H1 (cell line): ENCODE data around the gene GABRD. TPM values are rescaled to one million over a fixed set of nuclear protein-coding genes. Genes with fewer than 3 reads are reported as not detected.

Experiments used
- polyA plus RNA-seq, 7 experiments: library from polyadenylated mRNA; depleted of rRNA in 3 of 7; stranded (reverse) in 5 of 7; unstranded in 2 of 7; fragments of >200 nt in 5 of 7; fragments of 200-250 nt in 2 of 7; gene quantifications; 1 replicate in 5 of 7; 2 replicates in 1 of 7; 4 replicates in 1 of 7; pipeline versions ENCODE4 v1.2.1 to v1.2.3, GENCODE V29; 2011 to 2013; ENCODE audit warnings: missing spikeins in 2 of 7, mixed read lengths in 2 of 7
- total RNA-seq: library from RNA; stranded (reverse); fragmentation: NEBNext Ultra II Directional; extraction: Animal tissue kit (Norgen Biotek cat#: 25700); gene quantifications from 2 replicates; pipeline ENCODE4 v1.2.1, GENCODE V29; 2021
- TF ChIP-seq, protein P1 (sequence below): fragments of 300-600 bp; sonication (generic); IDR thresholded peaks from 2 replicates; pipeline ENCODE4 v1.7.1; 2012; ENCODE audit warnings: low read length, moderate library complexity, mild to moderate bottlenecking, inconsistent platforms; ENCODE audit not compliant: insufficient replicate concordance

Gene GABRD
- total and polyA plus RNA-seq, 2 of the 8 experiments (the other 6 are each of a cell fraction or from before 2014, with no cell fraction given) = 1.8 to 3.0 TPM

DNA sequence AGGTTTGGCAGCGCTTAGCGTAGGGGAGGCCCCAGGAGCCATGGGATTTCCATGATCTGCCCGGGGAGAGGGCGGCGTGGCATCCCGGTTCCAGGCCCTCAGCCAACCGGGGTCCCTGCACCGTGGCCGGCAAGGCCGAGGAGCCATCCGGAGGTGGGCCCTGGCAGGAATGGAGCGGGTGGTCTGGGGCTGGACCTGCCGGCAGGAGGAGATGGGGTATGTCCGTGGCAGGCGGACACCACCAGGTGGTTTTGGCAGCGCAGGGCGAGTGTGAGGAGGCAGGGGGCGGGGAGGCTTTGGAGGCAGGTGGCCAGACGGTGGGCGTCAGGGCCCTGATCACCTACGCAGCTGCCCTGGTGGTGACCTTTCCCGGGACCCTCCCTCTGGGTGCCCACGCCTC is 41.4 kb downstream of the GABRD start (continued):
- TF ChIP-seq, protein P1, sequence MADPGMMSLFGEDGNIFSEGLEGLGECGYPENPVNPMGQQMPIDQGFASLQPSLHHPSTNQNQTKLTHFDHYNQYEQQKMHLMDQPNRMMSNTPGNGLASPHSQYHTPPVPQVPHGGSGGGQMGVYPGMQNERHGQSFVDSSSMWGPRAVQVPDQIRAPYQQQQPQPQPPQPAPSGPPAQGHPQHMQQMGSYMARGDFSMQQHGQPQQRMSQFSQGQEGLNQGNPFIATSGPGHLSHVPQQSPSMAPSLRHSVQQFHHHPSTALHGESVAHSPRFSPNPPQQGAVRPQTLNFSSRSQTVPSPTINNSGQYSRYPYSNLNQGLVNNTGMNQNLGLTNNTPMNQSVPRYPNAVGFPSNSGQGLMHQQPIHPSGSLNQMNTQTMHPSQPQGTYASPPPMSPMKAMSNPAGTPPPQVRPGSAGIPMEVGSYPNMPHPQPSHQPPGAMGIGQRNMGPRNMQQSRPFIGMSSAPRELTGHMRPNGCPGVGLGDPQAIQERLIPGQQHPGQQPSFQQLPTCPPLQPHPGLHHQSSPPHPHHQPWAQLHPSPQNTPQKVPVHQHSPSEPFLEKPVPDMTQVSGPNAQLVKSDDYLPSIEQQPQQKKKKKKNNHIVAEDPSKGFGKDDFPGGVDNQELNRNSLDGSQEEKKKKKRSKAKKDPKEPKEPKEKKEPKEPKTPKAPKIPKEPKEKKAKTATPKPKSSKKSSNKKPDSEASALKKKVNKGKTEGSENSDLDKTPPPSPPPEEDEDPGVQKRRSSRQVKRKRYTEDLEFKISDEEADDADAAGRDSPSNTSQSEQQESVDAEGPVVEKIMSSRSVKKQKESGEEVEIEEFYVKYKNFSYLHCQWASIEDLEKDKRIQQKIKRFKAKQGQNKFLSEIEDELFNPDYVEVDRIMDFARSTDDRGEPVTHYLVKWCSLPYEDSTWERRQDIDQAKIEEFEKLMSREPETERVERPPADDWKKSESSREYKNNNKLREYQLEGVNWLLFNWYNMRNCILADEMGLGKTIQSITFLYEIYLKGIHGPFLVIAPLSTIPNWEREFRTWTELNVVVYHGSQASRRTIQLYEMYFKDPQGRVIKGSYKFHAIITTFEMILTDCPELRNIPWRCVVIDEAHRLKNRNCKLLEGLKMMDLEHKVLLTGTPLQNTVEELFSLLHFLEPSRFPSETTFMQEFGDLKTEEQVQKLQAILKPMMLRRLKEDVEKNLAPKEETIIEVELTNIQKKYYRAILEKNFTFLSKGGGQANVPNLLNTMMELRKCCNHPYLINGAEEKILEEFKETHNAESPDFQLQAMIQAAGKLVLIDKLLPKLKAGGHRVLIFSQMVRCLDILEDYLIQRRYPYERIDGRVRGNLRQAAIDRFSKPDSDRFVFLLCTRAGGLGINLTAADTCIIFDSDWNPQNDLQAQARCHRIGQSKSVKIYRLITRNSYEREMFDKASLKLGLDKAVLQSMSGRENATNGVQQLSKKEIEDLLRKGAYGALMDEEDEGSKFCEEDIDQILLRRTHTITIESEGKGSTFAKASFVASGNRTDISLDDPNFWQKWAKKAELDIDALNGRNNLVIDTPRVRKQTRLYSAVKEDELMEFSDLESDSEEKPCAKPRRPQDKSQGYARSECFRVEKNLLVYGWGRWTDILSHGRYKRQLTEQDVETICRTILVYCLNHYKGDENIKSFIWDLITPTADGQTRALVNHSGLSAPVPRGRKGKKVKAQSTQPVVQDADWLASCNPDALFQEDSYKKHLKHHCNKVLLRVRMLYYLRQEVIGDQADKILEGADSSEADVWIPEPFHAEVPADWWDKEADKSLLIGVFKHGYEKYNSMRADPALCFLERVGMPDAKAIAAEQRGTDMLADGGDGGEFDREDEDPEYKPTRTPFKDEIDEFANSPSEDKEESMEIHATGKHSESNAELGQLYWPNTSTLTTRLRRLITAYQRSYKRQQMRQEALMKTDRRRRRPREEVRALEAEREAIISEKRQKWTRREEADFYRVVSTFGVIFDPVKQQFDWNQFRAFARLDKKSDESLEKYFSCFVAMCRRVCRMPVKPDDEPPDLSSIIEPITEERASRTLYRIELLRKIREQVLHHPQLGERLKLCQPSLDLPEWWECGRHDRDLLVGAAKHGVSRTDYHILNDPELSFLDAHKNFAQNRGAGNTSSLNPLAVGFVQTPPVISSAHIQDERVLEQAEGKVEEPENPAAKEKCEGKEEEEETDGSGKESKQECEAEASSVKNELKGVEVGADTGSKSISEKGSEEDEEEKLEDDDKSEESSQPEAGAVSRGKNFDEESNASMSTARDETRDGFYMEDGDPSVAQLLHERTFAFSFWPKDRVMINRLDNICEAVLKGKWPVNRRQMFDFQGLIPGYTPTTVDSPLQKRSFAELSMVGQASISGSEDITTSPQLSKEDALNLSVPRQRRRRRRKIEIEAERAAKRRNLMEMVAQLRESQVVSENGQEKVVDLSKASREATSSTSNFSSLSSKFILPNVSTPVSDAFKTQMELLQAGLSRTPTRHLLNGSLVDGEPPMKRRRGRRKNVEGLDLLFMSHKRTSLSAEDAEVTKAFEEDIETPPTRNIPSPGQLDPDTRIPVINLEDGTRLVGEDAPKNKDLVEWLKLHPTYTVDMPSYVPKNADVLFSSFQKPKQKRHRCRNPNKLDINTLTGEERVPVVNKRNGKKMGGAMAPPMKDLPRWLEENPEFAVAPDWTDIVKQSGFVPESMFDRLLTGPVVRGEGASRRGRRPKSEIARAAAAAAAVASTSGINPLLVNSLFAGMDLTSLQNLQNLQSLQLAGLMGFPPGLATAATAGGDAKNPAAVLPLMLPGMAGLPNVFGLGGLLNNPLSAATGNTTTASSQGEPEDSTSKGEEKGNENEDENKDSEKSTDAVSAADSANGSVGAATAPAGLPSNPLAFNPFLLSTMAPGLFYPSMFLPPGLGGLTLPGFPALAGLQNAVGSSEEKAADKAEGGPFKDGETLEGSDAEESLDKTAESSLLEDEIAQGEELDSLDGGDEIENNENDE = no peak
